Activated effector memory CD4-positive, alpha-beta T cell treated with Interleukin-2 at 50 U/mL for 16 hours (primary cell): ENCODE measurements around the gene KLHDC7B.
A peak's percentile ranks its signal among the peaks of the same experiment; 100 is the strongest.
"Not testable (repeated sequence)": the region's sequence is repeated elsewhere in the genome, so short reads cannot be mapped to it uniquely, and the experiment has no call there.

Source experiments
- DNase-seq: peaks from one replicate; pipeline ENCODE4 v3.0.0-alpha.2; 2020

The KLHDC7B gene

DNA sequence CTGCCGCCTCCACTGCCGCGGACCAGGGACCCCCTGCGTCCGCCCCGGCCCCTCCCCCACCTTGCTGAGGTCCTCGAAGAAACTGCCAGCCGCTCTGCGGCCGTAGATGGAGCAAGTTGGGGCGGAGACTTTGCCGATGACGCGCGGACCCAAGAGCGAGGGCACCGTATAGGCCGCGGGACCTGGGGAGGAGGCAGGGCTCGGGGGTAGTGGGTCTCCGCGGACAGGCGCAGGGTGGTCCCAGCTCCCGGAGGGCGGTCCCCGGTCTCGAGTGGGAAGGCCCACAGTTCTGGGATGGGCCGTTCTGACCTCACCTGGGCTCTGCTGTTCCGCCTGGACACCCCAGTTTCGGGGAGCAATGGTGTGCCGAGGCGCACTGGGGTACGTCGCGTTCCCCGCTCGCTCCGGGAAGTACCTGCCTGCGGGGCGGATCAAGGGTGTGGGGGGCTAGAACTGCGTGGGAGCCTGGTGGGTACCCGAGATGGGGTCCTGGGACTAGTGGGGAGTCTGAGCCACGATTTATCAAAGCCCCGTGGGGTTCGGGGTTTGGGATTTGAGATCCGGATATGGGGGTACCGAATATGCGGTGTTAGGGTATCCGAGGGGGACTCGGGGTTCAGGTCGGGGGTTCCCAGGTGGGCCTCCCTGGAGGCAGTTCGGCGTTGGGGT lies 14.7 kb upstream of the KLHDC7B start:
- DNase-seq, result peak; percentile 68

DNA sequence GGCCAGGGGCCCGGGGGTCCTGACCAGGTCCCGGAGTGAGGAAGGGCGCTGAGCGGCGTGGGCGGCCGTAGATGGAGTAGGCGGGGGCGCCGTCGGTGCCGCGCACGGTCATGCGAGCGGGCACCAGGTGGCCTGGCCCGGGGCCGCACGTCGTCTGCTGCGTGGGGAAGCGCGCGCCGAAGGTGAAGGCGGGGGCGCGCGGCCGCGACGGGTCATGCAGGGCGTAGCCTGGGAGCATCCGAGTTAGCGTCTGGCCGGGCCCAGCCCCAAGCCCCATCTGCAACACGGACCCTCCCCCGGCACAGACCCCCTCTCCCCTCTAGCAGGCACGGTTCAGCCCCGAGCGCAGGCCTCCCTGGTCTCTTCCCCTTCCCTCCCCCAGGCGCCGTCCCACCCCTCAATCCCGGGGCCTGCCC lies 14.1 kb upstream of the KLHDC7B start:
- peak; percentile 57 for DNase-seq

DNA sequence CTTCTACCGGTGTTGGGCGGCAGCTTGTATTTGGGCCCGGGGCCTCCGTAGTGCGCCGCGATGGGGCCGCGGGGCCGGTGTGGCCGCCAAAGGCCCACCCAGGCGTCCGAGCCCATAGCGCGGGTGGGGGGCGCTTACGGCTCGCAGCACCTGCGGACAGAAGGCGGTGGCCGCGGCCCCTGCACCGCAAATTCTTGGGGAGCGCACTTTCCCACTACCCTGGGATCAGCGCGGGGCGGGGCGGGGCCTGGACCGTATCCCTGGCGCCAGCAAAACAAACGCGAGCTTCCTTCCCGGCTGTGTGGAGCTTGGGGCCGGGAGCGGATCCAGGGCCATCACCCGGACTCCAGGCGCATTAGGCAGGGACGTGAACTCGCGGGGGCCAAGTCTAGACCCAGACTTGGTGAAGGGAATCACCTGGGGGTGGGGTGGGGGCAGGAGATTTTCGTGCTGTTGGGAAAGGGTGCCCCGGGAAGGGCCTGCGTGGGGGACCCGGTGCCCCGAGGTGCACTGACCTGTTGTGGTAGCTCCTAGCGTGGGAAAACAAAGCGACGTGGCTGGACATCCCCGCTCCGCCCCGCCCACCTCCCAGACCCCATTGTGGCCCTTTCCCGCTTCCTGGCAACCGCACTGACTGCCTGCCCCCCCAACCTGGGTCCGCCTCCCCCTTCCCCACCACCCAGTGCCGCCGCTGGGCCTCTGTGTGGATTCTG lies 13.6 kb upstream of the KLHDC7B start:
- no peak for DNase-seq

DNA sequence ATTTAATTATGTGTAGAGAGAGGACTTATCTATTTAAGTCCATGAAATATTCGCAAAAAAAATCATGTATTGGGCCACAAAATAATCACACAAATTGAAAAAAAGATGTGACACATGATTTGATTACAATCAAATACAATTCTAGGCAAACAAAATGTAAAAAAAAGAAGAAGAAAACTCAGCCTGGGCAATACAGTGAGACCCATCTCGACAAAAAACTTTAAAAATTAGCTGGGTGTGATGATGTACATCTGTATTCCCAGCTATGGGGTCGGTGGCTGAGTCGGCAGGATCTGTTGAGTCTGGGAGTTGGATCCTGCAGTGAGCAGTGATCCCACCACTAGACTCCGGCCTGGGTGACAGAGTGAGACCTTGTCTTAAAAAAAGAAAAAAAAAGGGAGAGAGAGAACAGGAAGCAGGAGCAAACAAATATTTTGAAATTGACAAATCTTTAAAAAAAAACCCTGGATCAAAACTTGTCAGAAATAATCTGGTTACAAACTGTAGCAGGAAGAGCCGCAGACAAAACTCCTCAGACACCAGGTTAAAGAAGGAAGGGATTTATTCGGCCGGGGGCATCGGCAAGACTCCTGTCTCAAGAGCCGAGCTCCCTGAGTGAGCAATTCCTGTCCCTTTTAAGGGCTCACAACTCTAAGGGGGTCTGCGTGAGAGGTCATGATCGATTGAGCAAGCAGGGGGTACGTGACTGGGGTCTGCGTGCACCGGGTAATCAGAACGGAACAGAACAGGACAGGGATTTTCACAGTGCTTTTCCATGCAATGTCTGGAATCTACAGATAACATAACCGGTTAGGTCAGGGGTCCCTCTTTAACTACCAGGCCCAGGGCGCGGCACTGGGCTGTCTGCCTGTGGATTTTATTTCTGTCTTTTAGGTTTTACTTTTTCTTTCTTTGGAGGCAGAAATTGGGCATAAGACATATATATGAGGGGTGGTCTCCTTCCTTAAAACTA lies 12.6 kb upstream of the KLHDC7B start:
- no peak for DNase-seq

DNA sequence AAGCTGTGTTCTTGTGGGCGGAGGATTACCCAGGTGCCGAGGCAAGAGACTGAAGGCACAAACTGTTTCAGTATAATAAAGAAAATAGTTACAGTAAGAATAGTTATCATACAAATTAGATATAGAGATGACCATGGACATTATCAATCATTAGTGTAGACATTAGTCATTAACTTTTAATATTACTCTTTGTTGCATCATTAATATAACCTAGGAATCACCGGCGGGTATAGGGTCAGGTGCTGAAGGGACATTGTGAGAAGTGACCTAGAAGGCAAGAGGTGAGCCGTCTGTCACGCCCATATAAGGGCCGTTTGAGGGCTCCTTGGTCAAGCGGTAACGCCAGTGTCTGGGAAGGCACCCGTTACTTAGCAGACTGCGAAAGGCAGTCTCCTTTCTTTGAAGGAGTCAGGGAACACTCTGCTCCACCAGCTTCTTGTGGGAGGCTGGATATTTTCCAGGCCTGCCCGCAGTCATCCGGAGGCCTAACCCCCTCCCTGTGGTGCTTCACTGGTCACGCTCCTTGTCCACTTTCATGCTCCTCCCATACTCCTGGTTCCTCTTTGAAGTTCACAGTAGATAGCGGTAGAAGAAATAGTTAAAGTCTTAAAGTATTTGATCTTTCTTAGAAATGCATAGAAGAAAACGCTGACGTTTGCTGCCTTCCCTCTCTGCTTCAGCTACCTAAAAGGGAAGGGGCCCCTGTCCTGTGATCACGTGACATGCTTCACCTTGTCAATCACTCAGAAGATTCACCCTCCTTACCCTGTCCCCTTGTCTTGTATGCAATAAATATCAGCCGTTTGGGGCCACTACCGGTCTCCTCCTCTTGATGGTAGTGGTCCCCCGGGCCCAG lies 11.6 kb upstream of the KLHDC7B start:
- not testable (repeated sequence) for DNase-seq

DNA sequence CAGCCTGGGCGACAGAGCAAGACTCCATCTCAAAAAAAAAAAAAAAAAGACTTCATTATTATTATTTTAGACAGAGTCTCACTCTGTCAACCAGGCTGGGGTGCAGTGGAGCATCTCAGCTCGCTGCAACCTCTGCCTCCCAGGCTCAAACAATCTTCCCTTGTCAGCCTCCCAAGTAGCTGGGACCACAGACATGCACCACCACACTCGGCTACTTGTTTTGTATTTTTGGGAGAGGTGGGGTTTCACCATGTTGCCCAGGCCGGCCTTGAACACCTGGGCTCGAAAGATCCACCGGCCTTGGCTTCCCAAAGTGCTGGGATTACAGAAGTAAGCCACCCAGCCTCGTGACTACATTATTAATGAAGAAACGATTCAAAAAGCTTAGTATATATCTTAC lies 10.6 kb upstream of the KLHDC7B start:
- DNase-seq, result no peak

DNA sequence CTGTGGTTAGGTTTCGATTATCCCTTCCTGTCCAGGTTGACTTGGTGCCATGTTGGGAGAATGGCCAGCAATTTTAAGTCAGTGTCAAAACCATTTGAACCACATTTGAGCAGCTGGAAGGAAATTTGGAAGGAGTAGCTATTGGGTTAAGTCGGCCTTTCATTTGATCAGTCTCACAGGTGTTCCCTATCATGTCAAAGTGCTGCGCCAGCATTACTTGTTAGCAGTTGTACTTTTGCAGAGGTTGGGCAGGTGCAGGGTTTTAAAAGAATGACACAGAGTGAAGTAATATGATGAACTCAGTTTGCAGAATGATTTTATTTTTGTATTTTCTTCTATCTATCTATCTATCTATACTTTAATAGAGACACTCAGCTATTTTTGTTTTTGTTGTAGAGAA lies 9.5 kb upstream of the KLHDC7B start:
- DNase-seq, result no peak

DNA sequence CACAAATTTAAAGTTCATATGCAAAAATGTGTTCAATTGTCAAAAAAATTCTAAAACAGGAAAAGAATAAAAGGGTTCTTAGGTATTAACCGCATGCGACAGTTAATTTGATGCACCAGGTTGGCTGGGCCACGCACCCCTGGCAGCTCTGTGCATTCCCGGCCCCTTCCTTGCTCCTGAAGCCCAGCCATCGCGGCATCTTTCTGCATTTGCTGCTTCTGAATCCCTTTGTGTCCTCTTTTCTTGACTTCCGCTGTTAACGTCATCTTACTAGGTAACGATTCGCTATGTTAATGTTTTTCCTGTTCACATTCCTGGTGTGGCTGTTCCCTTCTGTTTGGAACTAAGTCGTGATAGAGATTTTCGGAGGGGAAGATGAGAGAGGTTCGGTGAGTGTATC lies 7.9 kb upstream of the KLHDC7B start:
- no peak for DNase-seq

DNA sequence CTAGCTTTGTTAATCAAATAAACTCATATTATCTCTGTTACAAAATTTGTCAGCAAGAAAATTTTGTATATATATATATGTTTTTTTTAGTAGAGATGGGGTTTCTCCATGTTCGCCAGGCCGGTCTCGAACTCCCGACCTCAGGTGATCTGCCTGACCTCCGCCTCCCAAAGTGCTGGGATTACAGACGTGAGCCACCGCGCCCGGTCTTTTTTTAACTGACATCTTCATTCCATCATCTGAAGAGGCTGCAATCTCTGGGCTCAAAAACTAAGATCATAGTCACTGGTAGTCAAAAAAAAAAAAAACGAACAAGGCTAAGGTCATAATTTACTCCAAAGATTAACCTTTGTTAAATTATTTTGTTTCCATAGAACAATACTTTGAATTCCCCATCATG lies 5.3 kb upstream of the KLHDC7B start:
- DNase-seq, result no peak

DNA sequence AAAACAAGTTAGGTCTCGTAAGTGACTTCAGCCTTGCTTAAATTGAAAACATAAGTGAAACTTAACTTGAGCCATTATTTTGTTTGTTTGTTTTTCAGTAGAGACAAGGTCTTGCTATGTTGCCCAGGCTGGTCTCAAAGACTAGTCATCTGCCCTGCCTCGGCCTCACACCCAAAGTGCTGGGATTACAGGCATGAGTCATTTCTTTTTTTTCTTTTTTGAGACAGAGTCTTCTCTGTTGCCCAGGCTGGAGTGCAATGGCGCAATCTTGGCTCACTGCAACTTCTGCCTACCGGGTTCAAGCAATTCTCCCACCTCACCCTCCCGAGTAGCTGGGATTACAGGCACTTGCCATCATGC lies 4.1 kb upstream of the KLHDC7B start:
- DNase-seq, result not testable (repeated sequence)

DNA sequence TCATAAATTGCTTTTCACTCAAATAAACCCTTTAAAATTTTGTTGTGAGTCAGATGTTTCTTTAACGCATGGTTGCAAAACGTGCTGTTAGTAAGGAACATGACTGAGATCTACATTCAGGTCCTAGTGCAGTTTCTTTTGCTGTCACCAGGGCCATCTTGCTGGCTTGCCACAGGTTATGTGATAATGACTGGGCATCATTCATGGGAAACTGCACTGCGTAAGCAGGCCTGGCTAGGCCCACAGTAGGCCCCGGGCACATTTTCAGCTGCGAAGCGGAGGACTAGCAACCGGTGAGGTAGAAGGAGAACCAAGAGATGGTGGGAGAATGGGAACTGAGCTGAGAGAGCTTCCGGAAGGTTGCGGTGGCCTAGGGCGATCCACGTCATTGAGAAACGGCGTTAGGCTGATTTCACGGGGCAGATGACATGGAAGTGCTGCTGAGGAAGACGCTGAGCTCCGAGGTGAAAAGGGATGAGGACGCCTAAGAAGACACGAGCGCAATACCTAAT lies 3.2 kb upstream of the KLHDC7B start:
- DNase-seq, result no peak

DNA sequence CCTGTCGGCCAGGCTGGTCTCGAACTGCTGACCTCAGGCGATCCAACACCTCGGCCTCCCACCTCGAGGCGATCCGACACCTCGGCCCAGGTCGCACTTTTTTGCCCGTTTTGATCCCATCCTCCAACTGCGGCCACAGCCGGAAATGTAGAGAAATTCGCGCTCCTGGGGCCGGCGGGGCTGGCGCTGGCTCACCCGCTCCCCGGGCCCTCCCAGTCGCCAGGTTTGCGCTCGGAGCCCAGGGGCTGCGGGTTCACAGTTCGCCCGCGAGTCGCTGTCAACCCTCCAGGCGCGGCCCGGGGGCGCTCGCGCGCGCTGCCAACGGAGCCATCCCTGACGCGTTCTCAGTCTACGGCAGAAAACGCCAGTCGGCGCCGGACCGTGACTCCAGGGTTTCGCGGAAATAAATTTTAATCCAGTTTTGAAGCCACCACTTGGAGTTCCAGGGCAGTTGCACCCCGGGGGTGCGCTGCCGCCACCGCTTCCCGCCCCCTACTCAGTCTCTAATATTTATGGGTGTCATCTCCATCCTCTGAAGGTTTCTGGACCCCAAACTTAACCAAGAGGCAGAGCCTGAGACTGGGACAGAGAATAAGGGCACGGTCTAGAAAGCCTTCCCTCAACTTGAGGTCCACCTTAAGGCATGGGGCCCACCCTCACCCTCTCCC lies 1.5 kb upstream of the KLHDC7B start:
- peak; percentile 73 for DNase-seq

DNA sequence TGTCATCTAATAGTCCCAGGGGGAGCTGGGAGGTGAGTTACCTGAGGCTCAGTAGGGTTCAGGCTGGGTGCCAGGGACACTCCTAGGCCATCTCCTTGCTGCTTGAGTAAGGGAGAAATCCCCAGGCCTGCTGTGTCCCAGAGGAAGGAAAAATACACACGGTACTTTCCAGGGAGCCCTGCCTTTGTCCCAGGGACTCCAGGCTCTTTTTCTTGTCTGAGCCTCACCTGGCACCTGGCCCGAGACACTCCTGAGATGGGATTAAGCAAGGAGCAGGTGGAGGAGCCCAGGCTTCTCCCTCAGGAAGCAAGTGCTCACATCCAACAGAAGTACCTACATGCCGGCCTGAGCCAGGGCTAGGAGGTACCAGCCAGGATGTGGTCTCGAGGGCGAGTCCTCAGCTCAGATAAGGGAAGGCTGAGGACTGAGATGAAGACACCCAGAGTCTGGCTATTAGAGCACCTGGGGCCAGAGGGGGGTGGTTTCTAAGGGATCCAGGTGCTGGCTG lies 899 bp upstream of the KLHDC7B start:
- DNase-seq, result no peak

DNA sequence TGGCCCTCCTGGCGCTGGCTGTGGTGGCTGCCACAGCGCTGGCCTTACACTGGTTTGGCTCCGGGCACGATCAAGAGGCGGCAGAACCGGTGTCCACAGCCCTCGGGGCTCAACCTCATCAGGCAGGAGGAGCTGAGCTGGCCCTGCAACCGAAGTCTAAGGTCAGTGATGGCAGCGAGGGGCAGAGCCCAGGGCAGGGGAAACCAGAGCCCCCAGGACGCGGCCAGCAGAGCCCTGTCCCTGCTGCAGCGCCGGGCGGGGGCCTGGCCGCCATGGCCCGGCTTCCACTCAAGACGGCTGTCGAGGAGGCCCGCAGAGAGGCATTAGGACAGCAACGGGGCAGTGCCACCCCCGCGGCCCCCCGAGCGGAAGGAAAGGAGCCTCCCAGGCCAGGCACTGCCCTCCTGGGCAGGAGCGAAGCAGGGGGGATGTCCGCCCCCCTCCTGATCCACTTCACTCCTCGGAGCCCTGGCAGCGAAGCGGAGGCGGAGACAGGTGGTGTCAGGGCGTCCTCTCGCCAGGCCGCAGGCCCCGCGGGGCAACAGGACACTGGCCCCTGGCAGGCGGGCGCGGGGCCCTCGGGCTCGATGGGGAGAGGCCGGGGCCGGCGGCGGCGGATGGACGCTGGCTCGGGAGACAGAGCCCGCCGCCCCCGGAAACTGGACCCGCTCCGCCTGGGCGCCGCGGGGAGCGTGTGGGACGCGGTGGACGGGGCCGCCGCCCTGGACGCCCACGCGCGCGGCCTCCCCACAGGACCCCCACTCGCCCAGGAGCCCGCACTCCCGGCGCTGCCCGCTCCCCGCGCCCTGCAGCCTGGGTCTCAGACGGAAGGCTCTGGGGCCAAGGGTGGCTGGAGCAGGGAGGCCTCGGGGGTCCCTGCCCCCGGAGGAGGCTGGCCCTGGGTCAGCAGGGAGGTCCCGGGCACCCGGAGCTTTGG lies 895 bp downstream of the KLHDC7B start:
- DNase-seq, result no peak

DNA sequence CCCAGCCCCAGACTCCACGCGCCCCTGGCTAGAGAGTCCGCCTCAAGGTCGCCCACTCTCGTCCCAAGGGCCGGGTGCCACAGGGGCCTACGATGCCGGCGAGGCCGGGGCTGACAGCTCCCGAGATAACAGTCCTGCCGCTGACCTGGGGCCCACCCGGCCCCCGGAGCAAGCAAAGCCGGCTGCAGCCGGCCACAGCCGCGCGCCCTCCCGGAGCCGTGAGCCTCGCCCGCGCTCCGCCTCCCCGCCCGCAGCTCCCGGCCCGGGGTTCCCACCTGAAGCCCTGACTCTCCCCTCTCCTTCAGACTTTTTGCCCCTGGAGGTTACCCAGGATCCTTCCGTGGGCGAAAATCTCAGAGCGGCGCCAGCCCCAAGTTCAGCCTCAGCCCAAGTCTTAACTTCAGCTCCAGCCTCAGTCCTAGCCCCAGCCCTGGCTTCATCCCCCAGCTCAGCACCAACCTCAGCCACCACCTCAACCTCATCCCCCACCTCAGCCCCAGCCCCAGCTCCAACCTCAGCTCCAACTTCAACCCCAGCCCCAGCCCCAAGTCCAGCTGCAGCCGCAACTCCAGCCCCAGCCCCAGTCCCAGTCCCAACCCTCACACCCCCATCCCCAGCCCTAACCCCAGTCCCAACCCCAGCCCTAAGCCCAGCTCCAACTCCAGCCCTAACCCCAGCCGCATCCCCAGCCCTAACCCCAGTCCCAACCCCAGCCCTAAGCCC lies 1.7 kb downstream of the KLHDC7B start:
- no peak for DNase-seq

DNA sequence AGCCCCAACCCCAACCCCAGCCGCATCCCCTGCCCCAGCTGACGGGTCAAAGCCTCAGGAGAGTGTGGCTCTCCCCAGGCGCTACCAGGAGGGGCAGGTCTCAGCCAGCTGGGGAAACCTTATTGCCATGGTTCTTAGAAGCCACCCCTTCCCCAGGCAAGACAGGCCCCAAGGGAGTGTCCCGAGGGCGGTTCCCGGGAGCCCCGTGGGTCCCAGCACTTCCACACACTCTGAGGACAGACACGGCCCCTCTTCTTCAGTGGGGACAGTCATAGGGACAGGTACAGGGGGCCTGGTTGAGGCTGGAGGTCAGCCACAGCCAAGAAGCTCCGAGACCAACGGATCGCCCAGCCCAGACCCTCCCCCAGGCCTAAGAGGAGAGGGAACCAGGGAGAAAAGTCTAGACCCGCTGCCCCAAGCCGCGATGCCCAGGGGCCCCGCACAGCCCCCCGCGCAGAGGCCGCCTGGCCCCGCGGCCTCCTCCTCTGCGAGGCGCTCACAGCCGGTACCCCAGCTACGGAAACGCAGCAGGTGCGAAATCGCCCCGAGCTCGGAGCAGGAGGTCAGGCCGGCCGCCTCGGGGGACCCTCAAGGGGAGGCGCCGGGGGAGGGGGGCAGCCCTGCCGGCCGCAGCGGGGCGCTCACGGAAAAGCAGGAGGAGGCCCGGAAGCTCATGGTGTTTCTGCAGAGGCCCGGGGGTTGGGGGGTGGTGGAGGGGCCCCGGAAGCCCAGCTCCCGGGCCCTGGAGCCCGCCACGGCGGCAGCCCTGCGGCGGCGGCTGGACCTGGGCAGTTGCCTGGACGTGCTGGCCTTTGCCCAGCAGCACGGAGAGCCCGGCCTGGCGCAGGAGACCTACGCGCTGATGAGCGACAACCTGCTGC lies 2.6 kb downstream of the KLHDC7B start:
- DNase-seq, result peak; percentile 62

DNA sequence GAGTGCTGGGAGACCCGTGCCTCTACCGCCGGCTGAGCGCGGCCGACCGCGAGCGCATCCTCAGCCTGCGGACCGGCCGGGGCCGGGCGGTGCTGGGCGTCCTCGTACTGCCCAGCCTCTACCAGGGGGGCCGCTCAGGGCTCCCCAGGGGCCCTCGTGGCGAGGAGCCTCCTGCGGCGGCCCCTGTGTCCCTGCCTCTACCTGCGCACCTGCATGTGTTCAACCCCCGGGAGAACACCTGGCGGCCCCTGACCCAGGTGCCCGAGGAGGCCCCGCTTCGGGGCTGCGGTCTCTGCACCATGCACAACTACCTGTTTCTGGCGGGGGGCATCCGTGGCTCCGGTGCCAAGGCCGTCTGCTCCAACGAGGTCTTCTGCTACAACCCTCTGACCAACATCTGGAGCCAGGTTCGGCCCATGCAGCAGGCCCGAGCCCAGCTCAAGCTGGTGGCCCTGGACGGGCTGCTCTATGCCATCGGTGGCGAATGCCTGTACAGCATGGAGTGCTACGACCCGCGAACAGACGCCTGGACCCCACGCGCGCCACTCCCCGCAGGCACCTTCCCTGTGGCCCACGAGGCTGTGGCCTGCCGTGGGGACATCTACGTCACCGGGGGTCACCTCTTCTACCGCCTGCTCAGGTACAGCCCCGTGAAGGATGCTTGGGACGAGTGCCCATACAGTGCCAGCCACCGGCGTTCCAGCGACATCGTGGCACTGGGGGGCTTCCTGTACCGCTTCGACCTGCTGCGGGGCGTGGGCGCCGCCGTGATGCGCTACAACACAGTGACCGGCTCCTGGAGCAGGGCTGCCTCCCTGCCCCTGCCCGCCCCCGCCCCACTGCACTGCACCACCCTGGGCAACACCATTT lies 3.5 kb downstream of the KLHDC7B start:
- DNase-seq, result no peak

DNA sequence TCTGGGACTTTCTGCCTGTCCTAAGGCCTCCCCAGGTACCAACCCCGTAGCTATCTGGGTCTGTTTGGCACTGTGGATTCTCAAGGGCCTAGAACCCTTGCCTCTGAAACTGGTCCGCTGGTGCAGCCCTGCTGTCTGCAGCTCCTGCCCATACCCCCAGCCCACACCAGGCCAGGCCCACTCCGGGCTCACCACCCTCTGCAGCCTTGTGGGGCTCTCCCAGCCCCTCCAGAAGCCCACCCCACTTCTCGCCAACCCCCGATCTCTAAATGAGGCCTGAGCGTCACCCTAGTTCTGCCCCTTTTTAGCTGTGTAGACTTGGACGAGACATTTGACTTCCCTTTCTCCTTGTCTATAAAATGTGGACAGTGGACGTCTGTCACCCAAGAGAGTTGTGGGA lies 4.7 kb downstream of the KLHDC7B start:
- DNase-seq, result no peak
